ENCODE data around the gene VTI1A. TPM values are rescaled to one million over a fixed set of nuclear protein-coding genes. Genes with fewer than 3 reads are reported as not detected.
"Not testable (repeated sequence)": the region's sequence is repeated elsewhere in the genome, so short reads cannot be mapped to it uniquely, and the experiment has no call there.

The VTI1A gene
- total RNA-seq, 1 experiment from 2014 or later: 18.1 TPM

DNA sequence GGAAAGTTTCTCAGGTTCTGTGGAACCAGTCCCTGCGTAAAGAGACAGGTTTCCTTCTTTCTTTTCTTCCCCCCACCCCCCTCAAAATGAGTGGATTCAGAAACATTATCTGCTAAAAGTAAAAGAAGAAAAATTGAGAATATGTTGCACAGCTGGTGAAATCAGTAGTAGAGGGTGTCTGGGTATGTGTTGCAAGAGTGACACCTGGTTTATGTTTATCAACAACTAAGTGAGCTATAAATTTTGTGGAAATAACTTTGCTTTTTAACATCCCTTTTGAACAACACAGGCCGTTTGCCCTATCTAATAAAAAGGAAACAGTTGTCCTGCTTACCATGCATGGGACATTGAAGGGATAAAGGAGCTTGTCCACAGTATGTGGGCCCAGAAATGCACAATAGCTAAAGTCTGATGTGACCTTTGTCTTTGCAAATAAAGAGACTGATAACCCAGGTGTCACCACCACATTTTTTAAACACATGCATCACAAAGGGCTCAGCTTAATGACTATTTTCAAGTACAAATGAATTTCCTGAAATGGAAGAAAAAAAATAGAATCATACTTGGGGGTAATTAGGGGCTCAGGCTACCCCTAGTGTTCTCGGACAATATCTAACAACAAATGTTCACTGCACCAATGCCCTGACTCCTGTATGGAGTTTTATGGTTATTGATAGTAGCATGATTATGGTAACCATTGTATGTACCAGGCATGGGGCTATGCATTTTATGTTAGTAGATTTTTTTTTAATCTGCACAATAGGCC lies 281.3 kb downstream of the VTI1A start:
- Histone ChIP-seq H3K9me3 (ENCODE audit: insufficient read depth, low read depth) (no peaks in the 10 kb centered on the region), H4K20me1 (ENCODE audit: insufficient read depth) (no peaks in the 10 kb centered on the region)
- no TSS peak for BruUV-seq (replicated peaks)

DNA sequence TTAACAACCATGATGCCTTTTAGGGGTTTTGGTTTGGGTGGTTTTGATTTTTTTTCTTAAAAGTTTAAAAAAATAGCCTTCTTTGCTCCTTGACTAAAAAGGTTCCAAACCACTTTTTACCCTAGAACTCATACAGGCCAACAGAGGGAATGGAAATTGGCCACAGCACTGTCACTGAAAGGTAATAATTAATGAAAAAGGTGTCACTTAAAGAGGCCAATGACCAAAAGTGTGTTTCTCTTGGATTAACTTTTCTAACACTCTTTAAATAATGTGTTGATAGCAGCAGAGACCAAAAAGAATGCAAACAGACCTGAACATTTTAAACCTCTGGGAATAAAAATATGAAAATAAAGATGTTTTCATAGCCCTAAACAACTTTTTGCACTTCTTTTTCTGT lies 282.0 kb downstream of the VTI1A start:
- no peaks in the 10 kb centered on the region for H3K79me2 ChIP-seq (ENCODE audit: low read depth)
- no peak overlapping the region for H2AFZ ChIP-seq
- TF ChIP-seq, protein P1, sequence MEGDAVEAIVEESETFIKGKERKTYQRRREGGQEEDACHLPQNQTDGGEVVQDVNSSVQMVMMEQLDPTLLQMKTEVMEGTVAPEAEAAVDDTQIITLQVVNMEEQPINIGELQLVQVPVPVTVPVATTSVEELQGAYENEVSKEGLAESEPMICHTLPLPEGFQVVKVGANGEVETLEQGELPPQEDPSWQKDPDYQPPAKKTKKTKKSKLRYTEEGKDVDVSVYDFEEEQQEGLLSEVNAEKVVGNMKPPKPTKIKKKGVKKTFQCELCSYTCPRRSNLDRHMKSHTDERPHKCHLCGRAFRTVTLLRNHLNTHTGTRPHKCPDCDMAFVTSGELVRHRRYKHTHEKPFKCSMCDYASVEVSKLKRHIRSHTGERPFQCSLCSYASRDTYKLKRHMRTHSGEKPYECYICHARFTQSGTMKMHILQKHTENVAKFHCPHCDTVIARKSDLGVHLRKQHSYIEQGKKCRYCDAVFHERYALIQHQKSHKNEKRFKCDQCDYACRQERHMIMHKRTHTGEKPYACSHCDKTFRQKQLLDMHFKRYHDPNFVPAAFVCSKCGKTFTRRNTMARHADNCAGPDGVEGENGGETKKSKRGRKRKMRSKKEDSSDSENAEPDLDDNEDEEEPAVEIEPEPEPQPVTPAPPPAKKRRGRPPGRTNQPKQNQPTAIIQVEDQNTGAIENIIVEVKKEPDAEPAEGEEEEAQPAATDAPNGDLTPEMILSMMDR (conservative IDR thresholded peaks at IDR 0.05): no peak
- no peak for TF ChIP-seq EZH2 (IDR thresholded peaks at IDR 0.05; ENCODE audit: low read depth)
- peaks cover 9% of the 10 kb centered on the region; the same call in 1 of the 2 replicates for H3K4me1 ChIP-seq (replicated peaks; ENCODE audit: insufficient read depth)
- no peak overlapping the region for H3K27ac ChIP-seq
- H3K36me3 ChIP-seq (ENCODE audit: low read depth): no peaks in the 10 kb centered on the region
- H3K4me2 ChIP-seq: no peak overlapping the region
- POLR2A ChIA-PET (ENCODE audit: unreplicated experiment): interaction anchor here (0.6 kb wide), 1 partner anchor 325 kb away, joined by 5 read pairs; no protein-coding TSS in a partner anchor
- no peaks in the 10 kb centered on the region for H3F3A ChIP-seq (ENCODE audit: insufficient read depth, low read depth)
- no peaks in the 10 kb centered on the region for H3K27me3 ChIP-seq (ENCODE audit: insufficient read depth, low read depth)
- no peaks in the 10 kb centered on the region for H4K20me1 ChIP-seq (ENCODE audit: insufficient read depth)
- CTCF ChIA-PET: no interaction called here
- BruUV-seq (replicated peaks): no TSS peak
- intact Hi-C loops (cut with micrococcal nuclease; ENCODE audit: unreplicated experiment): no loop called here
- no peak for DNase-seq
- H3K4me3 ChIP-seq: no peak overlapping the region
- no peaks in the 10 kb centered on the region for H3K9me3 ChIP-seq (ENCODE audit: insufficient read depth, low read depth)
- H3K9me2 ChIP-seq (ENCODE audit: insufficient read depth): no peaks in the 10 kb centered on the region

More for the DNA sequence above, 281.3 kb downstream of the VTI1A start:
- Histone ChIP-seq H3K9me2 (ENCODE audit: insufficient read depth) (no peaks in the 10 kb centered on the region), H3K79me2 (ENCODE audit: low read depth) (no peaks in the 10 kb centered on the region), H3K27me3 (ENCODE audit: insufficient read depth, low read depth) (no peaks in the 10 kb centered on the region), H3K27ac (no peak overlapping the region), H3K4me1 (replicated peaks; ENCODE audit: insufficient read depth) (peaks cover 9% of the 10 kb centered on the region; the same call in 1 of the 2 replicates), H3F3A (ENCODE audit: insufficient read depth, low read depth) (no peaks in the 10 kb centered on the region), H3K4me3 (no peak overlapping the region), H2AFZ (no peak overlapping the region), H3K36me3 (ENCODE audit: low read depth) (no peaks in the 10 kb centered on the region), H3K4me2 (no peak overlapping the region)
- POLR2A ChIA-PET (ENCODE audit: unreplicated experiment): interaction anchor here (0.6 kb wide), 1 partner anchor 325 kb away, joined by 5 read pairs; no protein-coding TSS in a partner anchor
- TF ChIP-seq EZH2 (IDR thresholded peaks at IDR 0.05; ENCODE audit: low read depth): no peak
- TF ChIP-seq, protein P1 (conservative IDR thresholded peaks at IDR 0.05): no peak
- CTCF ChIA-PET: interaction anchor here (0.8 kb wide), 1 partner anchor 10 kb away, joined by 3 read pairs; no protein-coding TSS in a partner anchor
- DNase-seq: no peak
- intact Hi-C loops (cut with micrococcal nuclease; ENCODE audit: unreplicated experiment): no loop called here

DNA sequence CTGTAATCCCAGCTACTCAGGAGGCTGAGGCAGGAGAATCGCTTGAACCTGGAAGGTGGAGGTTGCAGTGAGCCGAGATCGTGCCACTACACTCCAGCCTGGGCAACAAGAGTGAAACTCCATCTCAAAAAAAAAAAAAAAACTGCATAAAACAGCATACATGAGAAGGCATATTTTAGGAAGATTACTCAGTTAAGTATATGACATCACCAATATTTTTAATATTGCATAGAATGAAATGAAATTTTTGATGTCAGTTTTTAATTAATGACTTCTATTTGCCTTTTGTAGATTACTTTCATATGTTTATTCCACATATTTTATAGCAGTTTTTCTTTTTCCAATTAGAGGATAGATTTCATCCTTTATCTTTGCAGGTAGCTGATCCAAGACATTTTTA lies 284.4 kb downstream of the VTI1A start:
- H2AFZ ChIP-seq; BruUV-seq (replicated peaks); DNase-seq; H3K9me2 ChIP-seq (ENCODE audit: insufficient read depth); H3K79me2 ChIP-seq (ENCODE audit: low read depth); POLR2A ChIA-PET (ENCODE audit: unreplicated experiment); H3K4me1 ChIP-seq (replicated peaks; ENCODE audit: insufficient read depth); intact Hi-C loops (cut with micrococcal nuclease; ENCODE audit: unreplicated experiment); H3K27ac ChIP-seq; H3K4me3 ChIP-seq; H3K27me3 ChIP-seq (ENCODE audit: insufficient read depth, low read depth); H3K4me2 ChIP-seq; H4K20me1 ChIP-seq (ENCODE audit: insufficient read depth); H3F3A ChIP-seq (ENCODE audit: insufficient read depth, low read depth); H3K36me3 ChIP-seq (ENCODE audit: low read depth); H3K9me3 ChIP-seq (ENCODE audit: insufficient read depth, low read depth): not testable (repeated sequence)
- CTCF ChIA-PET: interaction anchor here (0.6 kb wide), 1 partner anchor 18 kb away, joined by 3 read pairs; no protein-coding TSS in a partner anchor
